Measurements from ENCODE around the gene LIMA1.
"Not testable (repeated sequence)": the region's sequence is repeated elsewhere in the genome, so short reads cannot be mapped to it uniquely, and the experiment has no call there.

Gene LIMA1

DNA sequence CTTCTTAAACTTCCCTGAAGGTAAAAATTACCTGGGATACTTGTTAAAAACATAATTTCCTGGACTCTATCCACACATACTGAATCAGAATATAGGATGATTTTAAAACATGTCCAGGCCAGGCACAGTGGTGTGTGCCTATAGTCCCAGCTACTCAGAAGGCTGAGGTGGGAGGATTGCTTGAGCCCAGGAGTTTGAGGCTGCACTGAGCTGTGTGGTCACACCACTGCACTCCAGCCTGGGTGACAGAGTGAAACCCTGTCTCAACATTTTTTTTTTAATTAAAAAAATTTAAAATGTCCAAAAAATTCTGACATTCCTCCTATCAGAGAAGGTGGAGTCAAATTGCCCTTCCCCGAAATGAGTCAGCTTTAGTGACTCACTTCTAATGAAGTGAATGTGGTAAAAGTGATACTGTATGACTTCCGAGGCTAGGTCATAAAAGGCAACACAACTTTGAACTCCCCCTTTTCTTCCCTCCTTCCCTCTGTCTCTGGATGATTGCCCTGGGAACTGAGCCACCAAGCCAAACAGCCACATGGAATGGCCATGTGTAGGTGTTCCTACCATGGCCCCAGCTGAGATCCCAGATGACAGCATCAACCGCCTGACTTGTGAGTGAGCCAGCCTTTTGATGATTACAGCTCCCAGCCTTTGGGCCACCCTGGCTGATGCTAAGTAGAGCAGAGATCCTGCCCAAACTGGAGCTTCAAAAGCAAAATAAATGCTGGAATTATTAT is 36.3 kb downstream of the LIMA1 start:
- no peak for DNase-seq

DNA sequence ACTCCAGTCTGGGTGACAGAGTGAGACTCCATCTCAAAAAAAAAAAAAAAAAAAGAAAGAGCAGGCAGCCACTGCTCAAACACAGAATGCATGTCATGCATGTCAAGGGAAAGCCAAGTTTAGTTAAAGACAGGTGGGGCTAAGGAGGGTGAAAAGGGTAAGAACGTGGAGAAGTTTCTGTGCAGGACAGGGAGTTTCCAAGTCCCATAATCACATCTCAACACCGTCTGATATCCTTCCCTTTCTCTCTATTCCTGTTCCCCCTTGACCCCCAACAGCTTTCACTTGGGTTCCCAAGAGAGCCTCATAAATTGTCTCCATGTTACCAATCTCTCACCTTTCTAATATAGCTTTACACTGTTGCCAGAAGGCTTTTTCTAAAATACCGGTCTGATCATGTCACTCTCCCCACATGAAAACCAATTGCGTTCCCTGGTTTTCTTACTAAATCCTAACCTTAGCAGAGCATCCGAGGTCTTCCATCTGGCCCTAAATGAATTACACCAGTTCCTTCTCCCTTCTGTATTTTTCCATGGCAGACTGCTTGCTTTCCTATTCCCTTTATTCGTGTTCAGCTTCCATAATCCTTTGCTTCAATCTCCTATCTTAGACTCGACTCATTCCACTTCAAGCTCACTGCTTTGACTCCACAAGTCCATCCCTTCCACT is 37.0 kb downstream of the LIMA1 start:
- no peak for DNase-seq

DNA sequence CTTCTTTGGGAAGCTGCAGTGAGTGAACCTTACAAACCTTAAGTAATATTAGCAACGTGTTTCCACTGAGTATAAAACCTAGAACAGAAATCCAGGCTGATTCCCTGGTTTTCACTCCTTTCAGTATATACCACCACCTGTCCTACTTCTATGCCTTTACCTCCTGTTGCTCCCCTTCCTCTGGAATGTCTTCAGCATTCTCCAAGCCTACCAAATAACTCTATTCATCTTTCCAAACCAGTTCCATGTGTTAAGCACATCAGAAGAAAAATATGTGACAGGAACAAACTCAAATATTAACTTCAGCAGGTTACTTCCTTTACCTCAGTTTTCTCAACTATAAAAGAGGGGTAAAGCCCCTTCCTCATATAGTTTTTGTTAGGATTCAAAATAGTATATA is 39.8 kb downstream of the LIMA1 start:
- DNase-seq, result no peak

DNA sequence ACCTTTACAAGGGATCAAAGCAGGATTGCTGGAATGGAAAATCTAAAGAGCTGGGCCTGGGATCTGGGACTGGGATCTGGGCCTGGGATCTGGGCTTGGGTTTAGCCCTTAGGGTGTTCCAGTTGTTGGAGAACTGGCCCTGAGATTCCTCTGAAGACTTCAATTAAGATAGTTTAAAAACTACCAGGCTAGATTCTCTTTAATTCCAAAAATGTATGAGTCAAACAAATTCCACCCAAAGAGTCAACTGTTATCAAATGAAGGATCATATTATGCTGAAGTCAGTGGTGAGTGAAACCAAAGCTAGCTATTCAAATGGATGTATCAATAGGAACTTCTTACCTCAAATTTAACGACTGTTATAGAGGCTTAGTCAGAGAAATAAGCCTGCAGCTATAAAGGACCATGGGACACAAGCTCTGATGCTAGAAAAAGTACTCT is 40.5 kb downstream of the LIMA1 start:
- DNase-seq, result no peak

DNA sequence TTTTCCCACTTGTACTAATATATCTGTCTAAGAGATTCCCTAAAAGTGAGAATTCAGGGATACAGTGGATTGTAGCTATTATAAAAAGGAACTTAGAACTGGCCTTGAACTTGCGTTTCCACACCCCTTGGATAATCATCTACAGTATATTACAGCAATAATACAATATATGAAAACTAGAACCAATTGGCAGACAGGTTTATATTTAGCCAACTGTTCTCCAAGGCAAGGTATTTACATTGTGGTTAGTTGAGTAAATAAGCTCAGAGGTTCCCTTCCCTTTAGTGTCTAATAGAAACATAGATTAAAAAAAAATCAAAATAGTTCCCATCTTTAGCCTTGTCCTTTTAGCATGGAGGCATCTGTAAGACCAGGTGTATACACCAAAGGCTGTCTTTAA is 42.1 kb downstream of the LIMA1 start:
- no peak for DNase-seq

DNA sequence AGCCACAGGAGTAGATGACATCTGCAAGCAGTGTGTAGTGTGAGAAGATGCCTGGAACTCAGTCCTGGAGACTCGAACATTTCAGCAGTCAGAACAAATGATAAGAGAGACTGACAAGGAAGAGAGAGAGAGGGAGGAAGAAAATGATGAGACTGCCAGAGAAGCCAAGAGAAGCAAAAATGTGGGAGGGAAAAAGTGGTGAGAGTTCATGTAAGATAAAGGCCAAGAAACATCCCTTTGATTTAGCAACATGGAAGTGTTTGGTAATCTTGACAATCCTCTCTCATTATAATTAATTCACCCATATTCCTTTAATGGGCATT is 42.6 kb downstream of the LIMA1 start:
- DNase-seq, result no peak

DNA sequence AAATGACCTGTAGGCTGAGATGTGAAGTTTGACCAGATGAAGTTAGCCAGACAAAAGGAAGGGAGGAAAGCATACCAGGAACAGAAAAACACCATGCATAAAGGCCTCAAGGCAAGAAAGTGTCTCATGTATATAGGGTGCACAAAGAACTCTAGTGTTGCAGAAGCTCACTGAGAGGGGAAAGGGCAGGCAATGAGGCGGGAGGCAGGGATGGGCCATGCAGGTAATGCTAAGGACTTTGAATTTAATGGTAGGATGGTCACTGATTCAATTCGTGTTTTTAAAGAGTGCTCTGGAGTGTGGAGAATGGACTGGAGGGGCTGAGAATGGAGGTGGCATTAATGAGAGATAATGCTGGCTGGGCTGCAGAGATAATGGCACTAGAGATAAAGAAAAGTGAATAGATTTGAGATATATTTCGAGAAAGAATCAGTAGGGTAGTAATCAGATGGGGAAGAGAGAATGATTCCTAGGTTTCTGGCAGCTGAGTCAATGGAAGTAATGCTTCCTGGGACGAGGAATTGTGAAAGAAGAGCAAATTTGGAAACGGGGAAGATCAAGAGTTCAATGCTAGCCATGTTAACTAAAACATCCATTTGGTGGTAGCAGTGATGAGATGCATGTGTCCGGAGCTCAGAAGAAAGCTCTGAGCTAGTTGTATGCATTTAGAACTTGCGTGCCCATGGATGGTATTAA is 43.1 kb downstream of the LIMA1 start:
- DNase-seq, result no peak

DNA sequence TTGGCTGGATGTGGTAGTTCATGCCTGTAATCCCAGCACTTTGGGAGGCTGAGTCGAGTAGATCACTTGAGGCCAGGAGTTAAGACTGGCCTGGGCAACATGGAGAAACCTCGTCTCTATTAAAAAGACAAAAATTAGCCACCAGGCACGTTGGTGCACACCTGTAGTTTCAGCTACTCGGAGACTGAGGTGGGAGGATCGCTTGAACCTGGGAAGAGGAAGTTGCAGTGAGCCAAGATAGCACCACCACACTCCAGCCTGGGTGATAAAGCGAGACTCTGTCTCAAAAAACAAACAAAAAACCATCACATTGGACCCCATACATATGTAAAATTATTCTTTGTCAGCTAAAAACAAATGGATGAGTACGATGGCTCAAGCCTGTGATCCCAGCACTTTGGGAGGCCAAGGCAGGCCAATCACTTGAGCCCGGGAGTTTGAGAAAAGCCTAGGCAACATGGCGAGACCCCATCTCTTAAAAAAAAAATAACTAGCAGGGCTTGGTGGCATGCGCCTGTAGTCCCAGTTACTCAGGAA is 43.9 kb downstream of the LIMA1 start:
- no peak for DNase-seq

DNA sequence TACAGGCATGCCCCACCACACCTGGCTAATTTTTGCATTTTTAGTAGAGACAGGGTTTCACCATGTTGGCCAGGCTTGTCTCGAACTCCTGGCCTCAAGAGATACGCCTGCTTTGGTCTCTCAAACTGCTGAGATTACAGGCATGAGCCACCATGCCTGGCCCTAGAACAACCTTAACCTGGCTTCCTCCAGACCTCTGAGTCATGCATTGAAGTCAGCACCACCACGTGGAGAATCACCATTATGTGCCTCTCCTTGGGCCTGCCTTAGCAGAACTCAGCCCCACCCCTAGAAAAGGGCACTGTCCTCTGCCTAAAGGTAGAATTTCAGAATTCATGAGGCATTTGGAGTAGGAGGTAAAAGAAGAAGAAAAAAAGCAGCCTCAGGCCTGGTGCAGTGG is 49.0 kb downstream of the LIMA1 start:
- DNase-seq, result no peak

DNA sequence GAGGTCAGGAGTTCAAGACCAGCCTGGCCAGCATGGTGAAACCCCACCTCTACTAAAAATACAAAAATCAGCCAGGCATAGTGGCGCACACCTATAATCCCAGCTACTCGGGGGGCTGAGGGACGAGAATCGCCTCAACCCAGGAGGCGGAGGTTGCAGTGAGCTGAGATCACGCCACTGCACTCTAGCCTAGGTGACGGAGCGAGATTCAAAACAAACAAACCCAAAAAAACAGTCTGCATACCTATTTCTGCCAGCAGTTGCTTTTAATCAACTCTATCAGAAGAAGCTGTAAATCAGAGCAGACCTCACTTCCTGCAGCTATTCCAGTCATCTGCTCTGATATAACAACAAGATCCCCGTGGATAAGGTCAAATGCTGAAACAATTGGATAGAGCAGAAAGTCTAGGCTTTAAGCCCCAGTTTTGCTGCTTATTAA is 50.5 kb downstream of the LIMA1 start:
- DNase-seq, result no peak

DNA sequence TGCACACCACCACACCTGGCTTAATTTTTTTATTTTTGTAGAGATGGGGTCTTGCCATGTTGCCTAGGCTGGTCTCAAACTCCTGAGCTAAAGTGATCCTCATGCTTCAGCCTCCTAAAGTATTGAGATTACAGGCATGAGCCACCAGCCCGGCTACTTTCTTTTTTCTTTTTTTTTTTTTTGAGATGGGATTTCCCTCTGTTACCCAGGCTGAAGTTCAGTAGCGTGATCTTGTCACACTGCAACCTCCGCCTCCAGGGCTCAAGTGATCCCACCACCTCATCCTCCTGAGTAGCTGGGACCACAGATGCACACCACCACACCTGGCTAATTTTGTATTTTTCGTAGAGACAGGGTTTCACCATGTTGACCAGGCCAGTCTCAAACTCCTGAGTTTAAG is 51.1 kb downstream of the LIMA1 start:
- DNase-seq, result no peak

DNA sequence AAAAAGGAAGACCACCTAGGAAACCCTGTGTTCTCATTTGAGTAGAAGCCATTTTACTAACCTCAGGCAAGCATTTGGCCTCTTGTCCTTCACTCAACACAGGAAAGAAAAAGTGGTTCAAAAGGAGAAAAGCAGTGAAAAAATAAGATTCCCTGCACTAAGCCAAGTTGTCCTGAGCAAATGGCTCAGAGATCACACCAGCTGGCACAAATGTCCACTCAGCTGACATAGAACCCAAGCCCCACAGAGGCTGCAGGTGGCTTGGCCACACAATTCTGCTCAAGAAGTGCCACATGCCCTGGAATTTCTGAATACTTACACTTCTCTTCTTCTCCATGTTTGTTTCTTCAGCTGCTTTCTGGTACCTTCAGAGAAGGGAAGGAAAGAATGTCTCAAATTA is 52.0 kb downstream of the LIMA1 start:
- no peak for DNase-seq

DNA sequence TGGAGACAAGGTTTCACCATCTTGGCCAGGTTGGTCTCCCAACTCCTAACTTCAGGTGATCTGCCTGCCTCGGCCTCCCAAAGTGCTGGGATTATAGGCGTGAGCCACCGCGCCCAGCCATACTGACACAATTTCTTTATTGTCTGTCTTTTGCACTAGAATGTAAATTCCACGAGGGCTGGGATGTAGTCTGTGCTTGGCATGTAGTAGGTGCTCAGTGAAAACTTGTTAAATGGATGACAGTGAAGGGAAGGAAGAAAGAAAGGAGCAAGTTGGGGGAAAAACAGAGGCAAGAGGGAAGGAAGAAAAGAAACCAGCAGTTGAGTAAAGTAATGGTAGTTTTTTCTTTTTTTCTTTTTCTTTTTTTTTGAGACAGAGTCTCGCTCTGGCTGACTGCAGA is 53.1 kb downstream of the LIMA1 start:
- DNase-seq, result no peak

DNA sequence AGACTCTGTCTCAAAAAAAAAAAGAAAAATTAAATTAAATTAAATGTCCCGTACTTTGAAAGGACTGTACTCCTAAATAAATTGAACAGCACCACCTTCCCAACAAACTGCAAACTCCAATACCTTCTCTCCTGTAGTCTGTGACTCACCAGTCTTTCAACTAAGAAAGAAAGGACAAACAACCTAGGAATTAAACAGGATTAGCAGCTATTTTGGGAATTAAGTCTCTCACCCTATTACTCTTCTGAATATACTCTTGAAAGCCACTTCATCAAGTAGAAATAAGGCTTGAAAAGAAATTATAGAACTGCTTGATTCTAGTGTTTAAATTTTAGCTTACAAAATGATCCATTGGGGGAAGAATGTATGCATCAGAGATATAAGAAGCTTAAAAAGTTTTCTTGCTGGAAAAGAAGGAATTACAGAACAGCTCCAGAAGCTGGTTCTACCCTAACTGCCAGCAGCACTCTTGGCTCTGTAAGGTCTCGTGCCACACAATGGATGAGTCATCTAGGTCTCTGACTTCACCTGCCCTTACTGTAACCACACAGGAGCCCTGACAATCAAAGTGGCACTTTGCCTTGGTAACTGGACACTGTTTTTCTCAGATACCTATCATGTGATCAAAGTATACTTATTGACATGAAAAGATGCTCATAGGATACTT is 59.2 kb downstream of the LIMA1 start:
- peak in 1 of 4 experiments; percentile 18 for DNase-seq

DNA sequence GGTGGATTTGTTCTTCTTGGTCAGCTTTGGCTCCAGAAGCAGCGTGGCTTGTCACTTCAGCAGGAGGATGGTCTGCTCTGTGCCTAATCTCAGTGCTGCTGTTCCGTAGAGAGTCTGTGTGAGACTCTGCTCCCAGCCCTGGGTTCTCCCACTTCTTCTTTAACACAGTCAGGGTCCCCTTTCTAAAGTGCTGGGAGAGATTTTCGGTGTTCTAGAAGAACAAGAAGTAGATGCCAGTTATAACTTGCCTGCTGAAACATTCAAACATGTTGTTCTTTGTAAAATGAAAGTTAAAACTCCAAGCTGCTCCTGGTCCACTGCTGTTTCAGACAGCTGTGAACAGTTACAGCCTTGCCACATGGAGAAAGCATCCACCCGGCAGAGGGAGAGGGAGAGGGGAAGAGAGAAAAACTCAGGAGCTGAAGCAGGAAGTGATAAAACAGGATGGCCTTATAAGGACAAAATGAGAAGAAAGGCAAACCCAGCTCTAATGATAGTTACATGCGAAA is 61.0 kb downstream of the LIMA1 start:
- no peak for DNase-seq

DNA sequence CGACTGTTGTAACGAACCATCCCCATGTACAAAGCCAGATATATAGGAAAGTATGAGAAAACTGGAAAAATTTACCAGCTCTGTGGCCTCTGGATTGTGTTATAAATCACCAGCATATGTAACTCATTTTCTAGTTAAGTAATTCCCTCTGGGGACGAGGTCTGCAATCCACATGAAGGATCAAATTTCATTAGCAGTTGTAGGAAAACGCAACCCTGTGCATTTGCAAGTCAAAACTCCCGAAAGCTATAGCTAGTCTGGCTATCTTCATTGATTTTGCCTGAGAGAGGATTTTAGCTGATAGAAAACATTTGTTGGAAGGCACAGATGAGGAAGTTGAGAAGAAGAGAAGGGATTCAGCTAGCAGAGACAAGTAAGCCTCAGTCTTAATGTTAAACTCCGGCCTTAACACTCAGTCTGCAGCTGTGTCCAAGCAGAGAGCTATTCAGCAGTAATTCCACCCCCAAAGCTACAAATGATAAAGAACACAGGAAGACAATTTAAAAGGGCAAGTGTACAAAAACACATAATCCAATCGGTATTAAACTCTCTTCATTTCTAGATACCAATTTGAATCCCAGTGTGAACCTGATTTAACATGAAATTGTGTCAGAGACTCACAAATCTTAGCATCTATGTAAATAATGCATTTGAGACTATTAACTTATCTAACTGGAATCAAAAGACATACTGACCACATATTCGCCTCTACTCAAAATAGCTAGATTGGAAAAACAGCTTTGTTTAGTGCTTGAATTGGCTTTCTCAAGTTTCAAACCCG is 61.9 kb downstream of the LIMA1 start:
- no peak for DNase-seq

DNA sequence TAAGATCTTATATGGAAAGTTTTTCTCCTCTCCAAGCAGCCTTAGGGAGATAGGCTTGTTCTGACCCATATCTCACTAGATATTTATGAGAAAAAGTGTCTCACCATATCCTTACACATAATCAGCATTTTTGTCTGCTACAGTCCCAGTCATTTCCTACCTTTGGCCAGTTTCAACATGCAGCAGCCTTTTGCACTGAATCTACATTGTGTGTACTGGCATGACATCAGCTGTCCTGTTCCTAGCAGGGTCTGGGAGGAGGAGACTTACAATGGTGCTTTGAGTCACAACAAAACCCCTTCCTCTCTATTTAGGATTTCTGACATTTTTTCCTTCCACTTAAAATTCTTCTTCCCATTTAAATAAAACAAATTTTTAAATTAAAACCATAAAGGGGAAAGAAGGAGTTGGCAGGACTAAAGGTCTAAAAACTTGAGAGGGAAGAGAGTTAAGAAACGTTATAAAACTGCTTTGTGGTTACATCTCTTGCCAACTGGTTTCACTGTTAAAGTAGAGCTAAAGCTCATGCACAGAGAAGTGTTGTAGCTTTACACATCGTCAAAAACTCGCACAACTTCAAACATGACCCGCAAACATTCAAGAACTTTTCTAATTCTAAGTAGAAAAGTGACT is 62.8 kb downstream of the LIMA1 start:
- DNase-seq, result no peak

DNA sequence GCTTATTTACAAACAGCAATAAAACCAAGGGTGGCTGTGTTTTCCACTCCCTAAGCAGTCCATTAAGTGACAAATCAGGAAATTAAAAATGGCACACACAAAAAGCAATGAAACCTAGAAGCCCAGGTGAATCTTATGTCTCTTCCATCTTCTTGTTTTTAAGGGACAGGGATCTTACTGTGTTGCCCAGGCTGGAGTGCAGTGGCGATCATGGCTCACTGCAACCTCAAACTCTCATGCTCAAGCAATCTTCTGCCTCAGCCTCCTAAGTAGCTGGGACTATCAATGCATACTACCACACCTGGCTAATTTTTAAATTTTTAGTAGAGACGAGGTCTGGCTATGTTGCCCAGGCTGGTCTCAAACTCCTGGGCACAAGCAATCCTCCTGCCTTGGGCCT is 63.8 kb downstream of the LIMA1 start:
- no peak for DNase-seq

DNA sequence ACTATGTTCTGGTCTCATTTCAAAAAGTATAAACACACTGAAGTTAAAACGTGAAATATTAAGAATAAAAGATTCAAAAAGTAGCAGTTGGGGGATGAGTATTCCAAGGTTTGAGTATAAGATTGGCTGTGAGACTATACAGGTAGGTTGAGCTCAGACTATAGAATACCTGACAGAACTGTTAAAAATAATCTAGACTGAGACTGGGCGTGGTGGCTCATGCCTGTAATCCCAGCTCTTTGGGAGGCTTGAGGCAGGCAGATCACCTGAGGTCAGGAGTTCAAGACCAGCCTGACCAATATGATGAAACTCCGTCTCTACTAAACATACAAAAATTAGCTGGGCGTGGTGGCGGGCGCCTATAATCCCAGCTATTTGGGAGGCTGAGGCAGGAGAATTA is 64.3 kb downstream of the LIMA1 start:
- DNase-seq, result not testable (repeated sequence)

DNA sequence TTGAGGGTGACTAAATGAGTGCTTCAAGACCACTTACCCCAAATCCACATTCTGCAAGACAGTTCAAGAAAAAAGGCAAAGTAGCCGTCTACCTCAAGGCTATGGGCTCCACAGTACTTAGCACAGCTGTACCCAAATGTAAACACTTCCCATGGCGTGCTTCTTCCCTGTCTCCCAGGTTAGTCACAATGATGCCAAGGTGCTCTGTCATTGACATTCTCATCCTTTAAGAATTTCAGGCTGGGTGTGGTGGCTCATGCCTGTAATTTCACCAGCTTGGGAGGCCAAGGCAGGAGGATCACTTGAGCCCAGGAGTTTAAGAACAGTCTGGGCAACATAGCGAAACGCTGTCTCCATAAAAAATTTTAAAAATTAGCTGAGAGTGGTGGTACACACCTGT is 64.9 kb downstream of the LIMA1 start:
- no peak for DNase-seq

DNA sequence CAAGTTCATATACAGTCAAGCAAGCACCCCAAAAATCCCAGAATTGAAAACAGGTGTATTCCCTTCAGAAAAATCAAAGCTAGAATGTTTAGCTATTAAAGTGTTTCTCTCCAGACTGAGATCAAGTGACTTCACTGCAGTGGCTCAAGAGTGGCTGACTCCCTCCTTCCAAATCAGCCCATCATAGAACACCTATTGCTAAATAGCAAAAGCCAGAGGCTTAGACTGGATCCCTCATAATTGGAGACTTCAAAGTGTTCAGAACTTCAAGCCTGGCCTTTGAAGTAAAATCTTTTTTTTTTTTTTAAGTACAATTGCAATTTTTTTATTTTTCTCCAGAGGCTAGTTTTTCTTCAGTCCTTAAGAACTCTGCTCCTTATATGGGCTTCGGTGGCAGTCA is 66.1 kb downstream of the LIMA1 start:
- DNase-seq, result no peak

DNA sequence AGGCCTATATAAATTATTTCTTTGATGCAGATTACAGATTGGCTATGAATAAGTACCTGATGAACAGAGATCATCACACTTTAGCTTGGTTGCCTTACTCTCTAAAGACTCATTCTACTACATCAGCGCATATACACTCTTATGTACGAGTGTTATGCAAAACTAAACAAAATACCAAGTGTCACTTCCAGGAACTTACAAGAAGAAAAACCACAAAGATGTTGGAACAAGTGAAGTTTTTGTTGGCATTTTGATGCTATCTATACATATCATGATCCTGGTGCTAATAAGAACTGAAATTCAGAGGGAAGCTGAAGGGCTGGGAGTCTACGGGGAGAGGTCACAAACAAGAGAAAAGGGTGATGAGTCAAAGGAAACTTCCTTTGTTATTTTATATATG is 68.3 kb downstream of the LIMA1 start:
- no peak for DNase-seq

All from activated CD4-positive, CD25-positive, alpha-beta regulatory T cell (primary cell).